Endothelial cell of umbilical vein (primary cell): ENCODE results near the gene HES6. TPM values are rescaled to one million over a fixed set of nuclear protein-coding genes. Genes with fewer than 3 reads are reported as not detected.

ENCODE experiments used
- BruUV-seq: library from RNA; stranded (reverse); fragments of 400-500 nt; replicated peaks from 2 replicates; lab custom pipeline; 2021; lab: Mats Ljungman, UMichigan
- CTCF ChIA-PET: fragments of 300-600, 350-600 bp; sonication (Branson Sonifier 250); formaldehyde crosslinking; loops from one replicate; lab custom pipeline; 2021; ENCODE audit warnings: antibody characterized with exemption, inconsistent platforms; lab: Charles Lee
- POLR2A ChIA-PET: fragments of 300-600, 350-600 bp; sonication (Branson Sonifier 250); formaldehyde crosslinking; loops from one replicate; lab custom pipeline; 2021; ENCODE audit warnings: antibody characterized with exemption, inconsistent platforms; lab: Charles Lee
- DNase-seq: peaks from one replicate; pipeline ENCODE4 v3.0.0-alpha.2; 2011; ENCODE audit warnings: low read depth, low spot score
- FAIRE-seq: peaks from 2 replicates; lab custom pipeline; 2011; peaks lifted over from hg19 to GRCh38; lab: Jason Lieb, UNC
- H2AFZ ChIP-seq: 2 replicates; pipeline ENCODE4 v1.6.0; 2012; ENCODE audit warnings: low read depth, low read length, control low read depth, inconsistent platforms
- H3K27ac ChIP-seq: 2 replicates; pipeline ENCODE4 v1.5.1; 2011; ENCODE audit warnings: low read depth, mild to moderate bottlenecking, control low read depth, low read length, moderate library complexity; ENCODE audit not compliant: insufficient read depth
- H3K27me3 ChIP-seq, 2 experiments: 2 replicates each; pipeline versions ENCODE4 v1.6.0 to v1.6.1; 2011; ENCODE audit warnings: low read length in 2 of 2, mixed read lengths in 1 of 2; ENCODE audit not compliant: control insufficient read depth in 2 of 2, insufficient read depth in 2 of 2
- H3K36me3 ChIP-seq, 2 experiments: 2 replicates in 1 of 2; 3 replicates in 1 of 2; pipeline ENCODE4 v1.5.1; 2011; ENCODE audit warnings: low read length in 2 of 2, mild to moderate bottlenecking in 1 of 2, moderate library complexity in 1 of 2; ENCODE audit not compliant: control insufficient read depth in 2 of 2, insufficient read depth in 2 of 2; ENCODE audit errors: extremely low read depth in 1 of 2
- H3K4me1 ChIP-seq: 3 replicates; pipeline ENCODE4 v1.5.1; 2011; ENCODE audit warnings: mild to moderate bottlenecking, low read length; ENCODE audit not compliant: control insufficient read depth, insufficient read depth; ENCODE audit errors: extremely low read depth
- H3K4me2 ChIP-seq: 2 replicates; pipeline ENCODE4 v1.6.1; 2011; ENCODE audit warnings: low read length, control low read depth, mixed read lengths; ENCODE audit not compliant: insufficient read depth
- H3K4me3 ChIP-seq, 3 experiments: fragments of 200-600 bp in 1 of 3; sonication (generic), shearing (Covaris generic) in 1 of 3; replicated peaks in 1 of 3; 2 replicates each; pipeline ENCODE4 v1.5.1; 2011 to 2016; ENCODE audit warnings: control low read depth in 3 of 3, low read length in 3 of 3, mild to moderate bottlenecking in 2 of 3, inconsistent platforms in 1 of 3, low read depth in 1 of 3, moderate library complexity in 1 of 3; ENCODE audit not compliant: insufficient read depth in 1 of 3
- H3K79me2 ChIP-seq: 2 replicates; pipeline ENCODE4 v1.6.0; 2012; ENCODE audit warnings: low read length, inconsistent platforms; ENCODE audit not compliant: control insufficient read depth, insufficient read depth
- H3K9ac ChIP-seq: replicated peaks from 2 replicates; pipeline ENCODE3; 2011; ENCODE audit warnings: low read length, control low read depth; ENCODE audit not compliant: insufficient read depth; ENCODE audit errors: extremely low read depth
- H3K9me1 ChIP-seq: replicated peaks from 3 replicates; pipeline ENCODE4 v1.6.0; 2011; ENCODE audit warnings: mild to moderate bottlenecking, low read length; ENCODE audit not compliant: control insufficient read depth, insufficient read depth; ENCODE audit errors: extremely low read depth
- H3K9me3 ChIP-seq: replicated peaks from 2 replicates; pipeline ENCODE4 v1.5.1; 2012; ENCODE audit warnings: low read length, inconsistent platforms; ENCODE audit not compliant: control insufficient read depth, insufficient read depth
- H4K20me1 ChIP-seq: replicated peaks from 2 replicates; pipeline ENCODE3; 2011; ENCODE audit warnings: mild to moderate bottlenecking, low read length; ENCODE audit not compliant: control insufficient read depth, insufficient read depth; ENCODE audit errors: extremely low read depth
- EZH2 ChIP-seq: IDR thresholded peaks from 2 replicates; pipeline ENCODE4 v1.6.1; 2012; ENCODE audit warnings: borderline replicate concordance, low read depth, mild to moderate bottlenecking, moderate library complexity, low read length, inconsistent platforms; ENCODE audit not compliant: severe bottlenecking
- FOS ChIP-seq: IDR thresholded peaks from 2 replicates; pipeline ENCODE4 v1.6.1; 2011; ENCODE audit warnings: mild to moderate bottlenecking, low read length, moderate library complexity, borderline replicate concordance; ENCODE audit not compliant: insufficient read depth
- GATA2 ChIP-seq: IDR thresholded peaks from 2 replicates; pipeline ENCODE4 v1.7.0; 2011; ENCODE audit warnings: low read depth, mild to moderate bottlenecking, moderate library complexity, mixed read lengths, low read length; ENCODE audit not compliant: insufficient read length, insufficient read depth
- JUN ChIP-seq: IDR thresholded peaks from 2 replicates; pipeline ENCODE4 v1.6.1; 2011; ENCODE audit warnings: borderline replicate concordance, low read depth; ENCODE audit not compliant: insufficient read length, insufficient read depth
- MYC ChIP-seq: IDR thresholded peaks from one replicate; pipeline ENCODE4 v1.6.1; 2011; ENCODE audit warnings: mild to moderate bottlenecking, low read depth, low read length
- POLR2A ChIP-seq: IDR thresholded peaks from 2 replicates; pipeline ENCODE4 v1.6.1; 2012; ENCODE audit warnings: low read depth, mild to moderate bottlenecking, control low read depth, low read length
- POLR2AphosphoS5 ChIP-seq: IDR thresholded peaks from 2 replicates; pipeline ENCODE4 v1.6.1; 2012; ENCODE audit warnings: low read depth, mild to moderate bottlenecking, control low read depth, low read length, moderate library complexity; ENCODE audit not compliant: insufficient read depth
- dilution Hi-C: fragments of 300-500 bp; cut with MboI; formaldehyde crosslinking; loops from one replicate; pipeline ENCODE4 v1.15.0; 2019; ENCODE audit warnings: low sequenced_read_pairs; ENCODE audit not compliant: extremely low pct_ligation_motif_present
- intact Hi-C: fragments of 100-400 bp; cut with micrococcal nuclease; formaldehyde crosslinking; loops from one replicate; pipeline ENCODE4 v1.10.0; 2022
- polyA plus RNA-seq, 4 experiments: library from polyadenylated mRNA; depleted of rRNA in 3 of 4; stranded (reverse) in 3 of 4; unstranded in 1 of 4; fragments of >200 nt; gene quantifications; 2 replicates each; pipeline versions ENCODE4 v1.2.1 to v1.2.3, GENCODE V29; 2011 to 2012; ENCODE audit warnings: missing spikeins in 1 of 4
- total RNA-seq: library from RNA; stranded (reverse); gene quantifications from 2 replicates; pipeline ENCODE4 v1.2.3, GENCODE V29; 2021
- TF ChIP-seq, protein P1 (sequence below): IDR thresholded peaks from 2 replicates; pipeline ENCODE4 v1.6.1; 2011; ENCODE audit not compliant: insufficient read depth, insufficient read length
- TF ChIP-seq, protein P2 (sequence below), 2 donors: IDR thresholded peaks; 1 replicate in 1 of 2; 2 replicates in 1 of 2; pipeline ENCODE4 v1.5.1; 2011; ENCODE audit warnings: low read length in 2 of 2, mild to moderate bottlenecking in 2 of 2, moderate library complexity in 2 of 2, control low read depth in 1 of 2, inconsistent platforms in 1 of 2, low read depth in 1 of 2; ENCODE audit not compliant: insufficient read depth in 1 of 2; ENCODE audit errors: extremely low read depth in 1 of 2

HES6 gene
- total and polyA plus RNA-seq, 2 donors (not counting 3 experiments of a cell fraction or from before 2014, with no cell fraction given): 2.2 to 5.1 TPM

DNA sequence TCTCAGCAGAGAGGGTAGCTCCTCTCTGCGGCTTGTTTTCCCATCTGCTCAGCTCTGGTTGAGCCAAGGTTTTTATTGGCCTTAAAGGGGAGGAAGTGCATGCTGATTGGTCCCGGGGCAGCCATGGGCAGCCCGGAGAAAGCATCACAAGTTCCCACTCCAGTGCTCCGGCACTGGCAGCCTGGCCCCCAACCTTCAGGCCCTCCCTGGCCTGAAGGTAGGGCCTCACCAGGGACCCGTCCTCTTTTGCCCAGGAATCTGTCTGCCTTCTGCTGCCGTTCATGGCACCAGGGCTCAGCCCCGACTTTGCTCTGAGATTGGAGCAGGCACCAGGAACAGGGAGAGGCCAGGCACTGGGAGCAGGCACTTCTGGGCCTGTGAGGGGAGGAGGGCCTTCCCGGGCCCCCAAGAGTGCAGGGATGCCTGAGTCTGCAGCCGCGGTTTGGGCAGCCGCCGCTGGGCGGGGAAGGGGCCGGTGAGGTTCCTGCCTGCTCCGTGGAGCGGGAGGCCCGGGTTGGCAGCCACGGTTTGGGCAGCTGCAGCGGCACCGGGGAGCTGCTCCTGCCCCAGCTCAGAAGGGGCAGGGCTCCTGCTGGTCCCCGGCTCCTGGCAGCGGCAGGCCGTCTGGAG is 18.8 kb downstream of the HES6 start:
- no peaks in the 10 kb centered on the region for H3K27me3 ChIP-seq
- no peaks in the 10 kb centered on the region for H3K36me3 ChIP-seq
- intact Hi-C loops: no loop called here
- no peak for TF ChIP-seq EZH2
- H3K4me3 ChIP-seq: no peak overlapping the region
- BruUV-seq: no TSS peak
- DNase-seq (no peak), FAIRE-seq (no peak)
- no peaks in the 10 kb centered on the region for H3K9me1 ChIP-seq
- no peak overlapping the region for H3K27ac ChIP-seq
- ChIA-PET POLR2A (no interaction called here), CTCF (interaction anchor here (2.4 kb wide), 1 partner anchor 42 kb away, joined by 8 read pairs; no protein-coding TSS in a partner anchor)
- no peaks in the 10 kb centered on the region for H4K20me1 ChIP-seq
- no peaks in the 10 kb centered on the region for H3K79me2 ChIP-seq
- no peak overlapping the region for H3K4me2 ChIP-seq
- no peak overlapping the region for H2AFZ ChIP-seq
- H3K4me1 ChIP-seq: no peaks in the 10 kb centered on the region
- dilution Hi-C loops: no loop called here
- H3K9ac ChIP-seq: no peak overlapping the region
- no peaks in the 10 kb centered on the region for H3K9me3 ChIP-seq

DNA sequence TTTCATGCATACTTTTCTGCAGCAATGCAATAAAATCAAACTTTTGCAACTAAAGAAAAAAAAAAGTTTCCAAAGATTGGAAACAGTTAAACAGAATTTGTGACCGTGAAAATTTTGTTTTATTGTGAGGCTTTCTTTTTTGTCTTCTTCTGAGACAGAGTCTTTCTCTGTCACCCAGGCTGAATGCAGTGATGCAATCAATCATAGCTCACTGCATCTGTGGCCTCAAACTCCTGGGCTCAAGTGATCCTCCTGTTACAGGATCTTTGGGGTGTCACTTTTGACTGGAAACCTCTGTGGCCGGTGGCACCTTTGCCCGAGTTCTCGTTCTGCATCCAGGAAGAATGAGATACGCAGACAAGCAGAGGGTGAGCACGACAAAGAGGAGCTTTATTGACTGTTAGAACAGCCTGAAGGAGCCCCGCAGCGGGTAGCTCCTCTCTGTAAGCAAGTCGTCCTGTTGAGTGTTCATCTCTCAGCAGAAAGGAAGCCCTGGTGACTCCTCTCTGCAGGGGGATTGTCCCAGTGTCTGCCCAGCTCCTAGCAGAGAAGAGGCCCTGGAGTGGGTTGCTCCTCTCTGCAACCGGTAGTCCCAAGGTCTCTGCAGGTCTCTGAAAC is 19.5 kb downstream of the HES6 start:
- no peak for TF ChIP-seq POLR2A
- TF ChIP-seq, protein P1, sequence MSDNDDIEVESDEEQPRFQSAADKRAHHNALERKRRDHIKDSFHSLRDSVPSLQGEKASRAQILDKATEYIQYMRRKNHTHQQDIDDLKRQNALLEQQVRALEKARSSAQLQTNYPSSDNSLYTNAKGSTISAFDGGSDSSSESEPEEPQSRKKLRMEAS: no peak
- no peak for TF ChIP-seq FOS
- no peak for TF ChIP-seq JUN
- TF ChIP-seq, protein P2, sequence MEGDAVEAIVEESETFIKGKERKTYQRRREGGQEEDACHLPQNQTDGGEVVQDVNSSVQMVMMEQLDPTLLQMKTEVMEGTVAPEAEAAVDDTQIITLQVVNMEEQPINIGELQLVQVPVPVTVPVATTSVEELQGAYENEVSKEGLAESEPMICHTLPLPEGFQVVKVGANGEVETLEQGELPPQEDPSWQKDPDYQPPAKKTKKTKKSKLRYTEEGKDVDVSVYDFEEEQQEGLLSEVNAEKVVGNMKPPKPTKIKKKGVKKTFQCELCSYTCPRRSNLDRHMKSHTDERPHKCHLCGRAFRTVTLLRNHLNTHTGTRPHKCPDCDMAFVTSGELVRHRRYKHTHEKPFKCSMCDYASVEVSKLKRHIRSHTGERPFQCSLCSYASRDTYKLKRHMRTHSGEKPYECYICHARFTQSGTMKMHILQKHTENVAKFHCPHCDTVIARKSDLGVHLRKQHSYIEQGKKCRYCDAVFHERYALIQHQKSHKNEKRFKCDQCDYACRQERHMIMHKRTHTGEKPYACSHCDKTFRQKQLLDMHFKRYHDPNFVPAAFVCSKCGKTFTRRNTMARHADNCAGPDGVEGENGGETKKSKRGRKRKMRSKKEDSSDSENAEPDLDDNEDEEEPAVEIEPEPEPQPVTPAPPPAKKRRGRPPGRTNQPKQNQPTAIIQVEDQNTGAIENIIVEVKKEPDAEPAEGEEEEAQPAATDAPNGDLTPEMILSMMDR (IDR thresholded peaks at IDR 0.05; ENCODE audit: extremely low read depth in 1 of 2, insufficient read depth in 1 of 2, low read depth in 1 of 2, low read length in 2 of 2): no peak
- TF ChIP-seq POLR2AphosphoS5: no peak
- TF ChIP-seq MYC: no peak
- TF ChIP-seq GATA2: no peak
- ChIA-PET POLR2A (no interaction called here), CTCF (no interaction called here)
- dilution Hi-C loops: no loop called here
- H3K9ac ChIP-seq: no peak overlapping the region
- H3K27me3 ChIP-seq: peaks cover 0 to 1% of the 10 kb centered on the region in 2 experiments
- no peaks in the 10 kb centered on the region for H4K20me1 ChIP-seq
- no peaks in the 10 kb centered on the region for H3K9me3 ChIP-seq
- no peak for DNase-seq
- no peaks in the 10 kb centered on the region for H3K4me1 ChIP-seq
- H3K79me2 ChIP-seq: no peaks in the 10 kb centered on the region
- H3K9me1 ChIP-seq: no peaks in the 10 kb centered on the region
- no peaks in the 10 kb centered on the region for H3K36me3 ChIP-seq
- H3K4me3 ChIP-seq: no peak overlapping the region
- no peak overlapping the region for H3K4me2 ChIP-seq
- H3K27ac ChIP-seq: no peak overlapping the region
- BruUV-seq: no TSS peak
- FAIRE-seq: no peak
- intact Hi-C loops: no loop called here
- H2AFZ ChIP-seq: no peak overlapping the region
